ENCODE results near the gene TAX1BP1.

Gene TAX1BP1

GRCh38 chr7:27727058-27727457 lies 12.9 kb upstream of the TAX1BP1 start:
- TF ChIP-seq EZH2 (IDR thresholded peaks at IDR 0.05; ENCODE audit: borderline replicate concordance, low read depth, low read length, severe bottlenecking), result no peak
- no peak for TF ChIP-seq CTCF (IDR thresholded peaks at IDR 0.05; ENCODE audit: borderline replicate concordance, extremely low read depth, low read length, poor library complexity, severe bottlenecking)
- no peaks in the 10 kb centered on the region for H3K27me3 ChIP-seq (ENCODE audit: insufficient read depth, low read length, poor library complexity)
- no peak overlapping the region for H3K27ac ChIP-seq (ENCODE audit: low read length)
- H3K4me1 ChIP-seq (ENCODE audit: insufficient read depth, low read length), result no peaks in the 10 kb centered on the region; the same call in 1 of the 2 replicates
- H3K4me3 ChIP-seq (ENCODE audit: low read depth in 1 of 2, low read length in 2 of 2), result no peak overlapping the region
- no peaks in the 10 kb centered on the region for H3K79me2 ChIP-seq (ENCODE audit: insufficient read depth, low read length)
- no peaks in the 10 kb centered on the region for H3K36me3 ChIP-seq (ENCODE audit: insufficient read depth, low read length)
- no peak overlapping the region for H3K9ac ChIP-seq (ENCODE audit: low read depth, low read length)
- H4K20me1 ChIP-seq (ENCODE audit: insufficient read depth, low read length), result no peaks in the 10 kb centered on the region
- no peak overlapping the region for H3K4me2 ChIP-seq (ENCODE audit: insufficient read depth, low read length)
- no peak for DNase-seq
- no peak for ATAC-seq (ENCODE audit: insufficient read depth, low read depth)
- no peaks in the 10 kb centered on the region for H3K9me3 ChIP-seq (ENCODE audit: insufficient read depth, low read length, severe bottlenecking)
- H2AFZ ChIP-seq (ENCODE audit: low read depth, low read length), result no peak overlapping the region

DNA sequence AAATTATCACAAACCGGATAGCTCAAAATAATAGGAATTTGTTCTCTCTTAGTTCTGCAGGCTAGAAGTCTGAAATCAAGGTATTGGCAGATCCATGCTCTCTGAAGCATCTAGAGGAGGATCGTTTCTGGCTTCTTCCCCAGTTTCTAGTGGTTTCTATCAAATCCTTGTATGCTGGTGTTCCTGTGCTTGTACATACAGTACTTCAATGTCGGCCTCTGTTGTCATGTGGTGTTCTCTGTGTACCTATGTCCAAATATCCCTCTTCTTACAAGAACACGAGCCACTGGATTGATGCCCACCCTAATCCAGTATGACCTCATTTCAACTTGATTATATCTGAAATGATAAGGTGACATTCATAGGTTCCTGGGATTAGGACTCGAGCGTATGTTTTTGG lies 9.8 kb upstream of the TAX1BP1 start:
- H3K27me3 ChIP-seq (ENCODE audit: insufficient read depth, low read length, poor library complexity), result no peaks in the 10 kb centered on the region
- TF ChIP-seq CTCF (IDR thresholded peaks at IDR 0.05; ENCODE audit: borderline replicate concordance, extremely low read depth, low read length, poor library complexity, severe bottlenecking), result no peak
- TF ChIP-seq EZH2 (IDR thresholded peaks at IDR 0.05; ENCODE audit: borderline replicate concordance, low read depth, low read length, severe bottlenecking), result no peak
- H3K9ac ChIP-seq (ENCODE audit: low read depth, low read length), result no peak overlapping the region
- H3K79me2 ChIP-seq (ENCODE audit: insufficient read depth, low read length), result no peaks in the 10 kb centered on the region
- no peak overlapping the region for H3K27ac ChIP-seq (ENCODE audit: low read length)
- H3K4me1 ChIP-seq (ENCODE audit: insufficient read depth, low read length), result no peaks in the 10 kb centered on the region; the same call in 1 of the 2 replicates
- no peak overlapping the region for H3K4me2 ChIP-seq (ENCODE audit: insufficient read depth, low read length)
- H3K9me3 ChIP-seq (ENCODE audit: insufficient read depth, low read length, severe bottlenecking), result no peaks in the 10 kb centered on the region
- H3K4me3 ChIP-seq (ENCODE audit: low read depth in 1 of 2, low read length in 2 of 2), result no peak overlapping the region
- ATAC-seq (ENCODE audit: insufficient read depth, low read depth) (no peak), DNase-seq (no peak)
- H2AFZ ChIP-seq (ENCODE audit: low read depth, low read length), result no peak overlapping the region
- H3K36me3 ChIP-seq (ENCODE audit: insufficient read depth, low read length), result no peaks in the 10 kb centered on the region
- H4K20me1 ChIP-seq (ENCODE audit: insufficient read depth, low read length), result no peaks in the 10 kb centered on the region

GRCh38 chr7:27734583-27734982 lies 5.4 kb upstream of the TAX1BP1 start:
- H4K20me1 ChIP-seq (ENCODE audit: insufficient read depth, low read length), result no peaks in the 10 kb centered on the region
- no peaks in the 10 kb centered on the region for H3K27me3 ChIP-seq (ENCODE audit: insufficient read depth, low read length, poor library complexity)
- no peak for DNase-seq
- no peaks in the 10 kb centered on the region for H3K79me2 ChIP-seq (ENCODE audit: insufficient read depth, low read length)
- no peak overlapping the region for H3K9ac ChIP-seq (ENCODE audit: low read depth, low read length)
- ATAC-seq (ENCODE audit: insufficient read depth, low read depth), result no peak
- H3K9me3 ChIP-seq (ENCODE audit: insufficient read depth, low read length, severe bottlenecking), result no peaks in the 10 kb centered on the region
- H3K4me1 ChIP-seq (ENCODE audit: insufficient read depth, low read length), result peaks cover 11% of the 10 kb centered on the region
- no peak overlapping the region for H2AFZ ChIP-seq (ENCODE audit: low read depth, low read length)
- H3K4me3 ChIP-seq (ENCODE audit: low read depth in 1 of 2, low read length in 2 of 2), result no peak overlapping the region
- TF ChIP-seq CTCF (IDR thresholded peaks at IDR 0.05; ENCODE audit: borderline replicate concordance, extremely low read depth, low read length, poor library complexity, severe bottlenecking), result no peak
- H3K36me3 ChIP-seq (ENCODE audit: insufficient read depth, low read length), result no peaks in the 10 kb centered on the region
- H3K27ac ChIP-seq (ENCODE audit: low read length), result no peak overlapping the region
- no peak overlapping the region for H3K4me2 ChIP-seq (ENCODE audit: insufficient read depth, low read length)

DNA sequence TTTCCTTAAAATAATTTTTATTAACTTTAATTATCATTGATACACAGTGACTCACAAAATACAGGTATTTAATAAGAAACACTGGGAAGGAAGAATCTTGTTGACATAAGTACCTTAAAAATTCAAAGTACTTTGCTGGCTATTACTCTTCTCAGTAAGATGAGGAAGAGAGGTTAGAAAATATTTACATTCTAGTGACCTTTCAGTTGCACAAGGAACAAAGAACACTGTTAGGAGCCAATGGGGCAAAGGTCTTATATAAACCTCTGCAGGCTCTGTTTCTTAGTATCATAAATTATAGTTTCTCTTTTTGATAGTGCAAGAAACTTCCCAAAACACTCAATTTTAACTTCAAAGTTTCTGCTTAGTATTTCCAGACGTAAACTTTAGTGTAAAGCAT lies 4.8 kb upstream of the TAX1BP1 start:
- peaks cover 1% of the 10 kb centered on the region for H3K79me2 ChIP-seq (ENCODE audit: insufficient read depth, low read length)
- H3K36me3 ChIP-seq (ENCODE audit: insufficient read depth, low read length), result peaks cover under 1% of the 10 kb centered on the region; the same call in 1 of the 2 replicates
- no peak overlapping the region for H3K27ac ChIP-seq (ENCODE audit: low read length)
- H3K4me1 ChIP-seq (ENCODE audit: insufficient read depth, low read length), result peaks cover 11% of the 10 kb centered on the region
- H4K20me1 ChIP-seq (ENCODE audit: insufficient read depth, low read length), result no peaks in the 10 kb centered on the region
- no peak overlapping the region for H3K9ac ChIP-seq (ENCODE audit: low read depth, low read length)
- no peak for TF ChIP-seq EZH2 (IDR thresholded peaks at IDR 0.05; ENCODE audit: borderline replicate concordance, low read depth, low read length, severe bottlenecking)
- no peak for TF ChIP-seq CTCF (IDR thresholded peaks at IDR 0.05; ENCODE audit: borderline replicate concordance, extremely low read depth, low read length, poor library complexity, severe bottlenecking)
- no peak overlapping the region for H2AFZ ChIP-seq (ENCODE audit: low read depth, low read length)
- no peak for ATAC-seq (ENCODE audit: insufficient read depth, low read depth)
- no peak for DNase-seq
- no peak overlapping the region for H3K4me3 ChIP-seq (ENCODE audit: low read depth in 1 of 2, low read length in 2 of 2)
- no peaks in the 10 kb centered on the region for H3K27me3 ChIP-seq (ENCODE audit: insufficient read depth, low read length, poor library complexity)
- no peaks in the 10 kb centered on the region for H3K9me3 ChIP-seq (ENCODE audit: insufficient read depth, low read length, severe bottlenecking)
- no peak overlapping the region for H3K4me2 ChIP-seq (ENCODE audit: insufficient read depth, low read length)

All from DND-41 (cell line).